GM21528 (cell line): ENCODE measurements around the gene ZAP70.
"Not testable (repeated sequence)": the region's sequence is repeated elsewhere in the genome, so short reads cannot be mapped to it uniquely, and the experiment has no call there.

Experiments
- ATAC-seq: cut with Tn5 transposase; IDR thresholded peaks from one replicate; pipeline ENCODE4 v1.9.1; 2021; ENCODE audit warnings: mild to moderate bottlenecking, moderate library complexity; ENCODE audit not compliant: unreplicated experiment, low FRiP score

The ZAP70 gene

GRCh38 chr2:97713296-97714083 is at the start of gene ZAP70:
ZAP70 (plus strand) TSS chr2:97713576; CDS start chr2:97724037, 10,461 bp downstream.
- no peak for ATAC-seq

DNA sequence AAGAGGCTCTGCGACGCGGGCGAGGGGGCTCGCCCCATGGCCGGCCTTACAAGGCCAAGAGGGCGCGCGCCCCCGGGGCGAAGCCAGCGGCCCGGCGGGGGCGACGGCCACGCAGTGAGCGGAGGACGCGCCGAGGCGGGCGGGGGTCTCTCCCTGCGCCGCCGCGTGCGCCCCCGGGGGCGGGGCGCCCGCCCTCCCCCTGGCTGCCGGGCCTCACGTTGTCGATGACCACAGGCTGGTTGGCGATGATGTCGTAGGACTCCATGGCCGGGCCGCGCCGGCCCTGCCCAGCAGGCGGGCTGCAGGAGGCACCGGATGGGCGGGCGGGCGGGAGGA is 49.8 kb upstream of the ZAP70 start:
- ATAC-seq: no peak

- ATAC-seq: peak; percentile 91
Observed at GRCh38 chr2:97663962-97664635, 49.3 kb upstream of the ZAP70 start, which contains the start of gene ACTR1B. ACTR1B (minus strand) TSS chr2:97664044; CDS start chr2:97663890, 154 bp downstream.

- ATAC-seq: no peak
Observed at GRCh38 chr2:97664636-97664970, 48.8 kb upstream of the ZAP70 start.

- ATAC-seq: no peak
Observed at GRCh38 chr2:97669448-97669847, 43.9 kb upstream of the ZAP70 start, which contains the start of gene C2orf92. C2orf92 (plus strand) TSS chr2:97669713; CDS start chr2:97669789, 76 bp downstream.

- no peak for ATAC-seq
Observed at GRCh38 chr2:97670471-97670870, 42.9 kb upstream of the ZAP70 start.

- no peak for ATAC-seq
Observed at GRCh38 chr2:97671526-97671925, 41.9 kb upstream of the ZAP70 start.

GRCh38 chr2:97672606-97673140 is 40.7 kb upstream of the ZAP70 start:
- not testable (repeated sequence) for ATAC-seq

- no peak for ATAC-seq
Observed at GRCh38 chr2:97673182-97673914, 40.0 kb upstream of the ZAP70 start.

DNA sequence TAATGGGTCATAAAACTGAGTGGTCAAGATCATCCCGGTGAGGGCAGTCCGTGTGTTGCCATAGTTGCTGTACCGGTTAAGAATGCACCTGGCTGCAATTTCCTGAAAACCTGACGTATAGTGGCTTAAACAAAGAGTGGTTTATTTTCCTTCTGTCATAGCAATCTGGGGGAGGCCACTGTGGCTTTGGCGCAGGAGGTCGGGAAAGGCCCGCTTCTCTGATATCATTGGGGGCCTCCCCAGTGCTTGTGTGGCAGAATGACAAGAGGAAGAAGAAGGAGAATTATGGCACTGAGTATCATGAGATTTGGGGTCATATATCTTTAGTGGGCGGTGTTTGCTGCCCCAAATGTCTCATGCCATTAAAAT is 39.5 kb upstream of the ZAP70 start:
- no peak for ATAC-seq

- no peak for ATAC-seq
Observed at GRCh38 chr2:97675430-97676113, 37.8 kb upstream of the ZAP70 start.

DNA sequence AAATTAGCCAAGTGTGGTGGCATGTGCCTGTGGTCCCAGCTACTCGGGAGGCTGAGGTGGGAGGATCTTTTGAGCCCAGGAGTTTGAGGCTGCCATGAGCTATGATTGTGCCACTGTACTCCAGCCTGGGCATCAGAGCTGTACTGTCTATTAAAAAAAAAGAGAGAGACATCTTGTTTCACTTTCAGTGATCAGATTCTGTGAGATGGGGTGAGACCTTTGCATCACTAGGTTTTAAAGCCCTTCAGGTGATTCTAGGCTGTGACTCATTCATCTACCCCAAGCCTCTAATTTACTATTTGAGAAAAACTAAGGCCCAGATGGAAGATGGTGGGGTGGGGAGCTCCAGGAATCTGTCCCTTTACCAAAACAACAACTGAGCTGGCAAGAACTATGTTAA is 36.8 kb upstream of the ZAP70 start:
- no peak for ATAC-seq

DNA sequence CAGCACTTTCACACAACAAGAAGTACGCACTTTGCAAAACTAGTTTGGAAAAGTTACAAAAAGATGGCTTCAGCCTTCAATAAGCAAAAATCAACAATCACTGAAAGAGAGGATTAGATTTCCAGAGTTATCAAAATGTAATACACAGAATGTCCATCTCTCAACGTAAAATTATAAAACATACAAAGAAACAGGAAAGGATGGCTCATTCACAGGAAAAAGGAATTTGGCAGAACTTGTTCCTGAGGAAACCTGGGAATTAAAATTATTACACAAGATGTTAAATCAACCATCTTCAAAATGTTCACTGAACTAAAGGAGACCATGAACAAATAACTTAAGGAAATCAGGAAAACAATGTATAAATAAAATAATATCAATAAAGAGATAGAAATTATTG is 35.9 kb upstream of the ZAP70 start:
- ATAC-seq: no peak

GRCh38 chr2:97678298-97678697 is 35.1 kb upstream of the ZAP70 start:
- ATAC-seq: no peak

DNA sequence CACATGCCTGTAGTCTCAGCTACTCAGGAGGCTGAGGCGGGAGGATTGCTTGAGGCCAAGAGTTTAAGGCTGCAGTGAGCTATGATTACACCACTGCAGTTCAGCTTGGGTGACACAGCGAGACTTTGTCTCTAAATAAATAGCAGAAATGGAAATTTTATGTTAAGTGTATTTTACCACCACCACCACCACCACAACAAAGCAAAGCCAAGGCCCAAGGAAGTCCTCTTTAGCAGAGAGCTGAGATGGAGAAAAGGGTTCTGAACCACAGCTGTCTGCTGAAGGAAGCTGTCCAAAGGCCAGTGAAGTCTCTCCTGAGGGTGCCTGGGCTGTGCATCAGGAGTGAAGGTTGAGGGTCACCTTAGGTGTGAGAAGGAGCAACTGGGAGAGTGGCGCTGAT is 26.1 kb upstream of the ZAP70 start:
- not testable (repeated sequence) for ATAC-seq

DNA sequence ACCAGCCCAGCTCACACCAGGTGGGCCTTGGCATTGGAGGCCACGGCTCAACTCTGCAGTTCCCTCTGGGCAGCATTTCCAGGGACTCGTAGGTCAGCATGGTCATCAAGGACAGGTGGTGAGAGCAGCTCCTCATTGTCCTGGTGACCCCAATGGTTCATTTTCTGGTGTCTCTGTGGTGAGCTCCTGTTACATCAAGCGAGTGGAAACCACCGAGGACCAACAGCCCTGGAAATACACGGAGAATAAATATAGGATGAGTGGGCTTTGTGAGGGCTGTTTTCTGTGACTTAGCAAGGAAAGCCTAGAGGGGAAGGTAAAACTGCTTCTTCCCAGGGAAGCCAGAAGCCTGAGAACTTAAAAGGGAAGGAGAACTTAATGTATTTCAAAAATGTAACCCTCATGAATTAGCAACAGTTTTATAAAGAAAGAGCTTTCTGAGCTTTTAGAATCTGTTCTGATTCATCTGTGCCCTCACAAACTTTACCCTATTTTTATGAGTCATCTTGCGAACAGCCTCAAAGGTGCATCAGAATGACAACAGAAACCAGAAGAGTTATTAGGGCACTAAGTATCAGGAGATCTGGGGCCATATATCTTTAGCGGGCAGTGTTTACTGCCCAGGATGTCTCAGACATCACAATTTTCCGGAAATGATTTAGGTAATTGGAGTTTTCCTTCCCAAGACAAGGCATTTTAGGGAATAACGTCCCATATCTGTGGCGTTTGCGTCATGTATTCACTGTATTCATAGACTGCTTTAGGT is 25.1 kb upstream of the ZAP70 start:
- ATAC-seq: no peak

- no peak for ATAC-seq
Observed at GRCh38 chr2:97691166-97691565, 22.2 kb upstream of the ZAP70 start.

DNA sequence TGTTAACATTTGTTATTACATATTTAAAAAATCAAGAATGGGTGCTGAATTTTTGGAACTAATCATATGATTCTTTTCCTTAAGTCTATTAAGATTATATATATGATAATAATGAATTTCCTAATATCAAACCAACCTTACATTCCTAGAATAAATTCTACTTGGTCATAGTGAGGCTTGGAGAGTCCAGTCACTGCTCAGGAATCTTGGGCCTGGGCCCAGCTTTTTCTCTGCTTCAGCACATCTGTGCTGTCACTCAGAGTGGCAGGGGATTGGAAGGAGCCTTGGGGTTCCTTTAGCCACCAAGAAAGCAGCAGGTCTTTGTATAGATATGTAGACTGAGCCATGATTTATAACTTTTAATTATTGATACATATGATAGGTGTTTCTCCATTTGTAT is 19.9 kb upstream of the ZAP70 start:
- no peak for ATAC-seq

- no peak for ATAC-seq
Observed at GRCh38 chr2:97695744-97696143, 17.6 kb upstream of the ZAP70 start.
